Measurements from ENCODE around the gene JAG1. TPM values are rescaled to one million over a fixed set of nuclear protein-coding genes. Genes with fewer than 3 reads are reported as not detected.

JAG1 gene
- total RNA-seq, 1 donor: 46.7 TPM

GRCh38 chr20:10646886-10647420 lies 26.8 kb downstream of the JAG1 start:
- H3K4me3 ChIP-seq (ENCODE audit: low read depth, low read length): no peak overlapping the region
- no peak for TF ChIP-seq CTCF (IDR thresholded peaks at IDR 0.05; ENCODE audit: insufficient read depth, low read length)
- no peak for DNase-seq (ENCODE audit: low read depth)

- no peak for TF ChIP-seq CTCF (IDR thresholded peaks at IDR 0.05; ENCODE audit: insufficient read depth, low read length)
Observed at GRCh38 chr20:10646006-10646405, 27.8 kb downstream of the JAG1 start.

GRCh38 chr20:10645205-10645570 lies 28.6 kb downstream of the JAG1 start:
- no peak overlapping the region for H3K4me3 ChIP-seq (ENCODE audit: low read depth, low read length)
- DNase-seq (ENCODE audit: low read depth): no peak
- no peak for TF ChIP-seq CTCF (IDR thresholded peaks at IDR 0.05; ENCODE audit: insufficient read depth, low read length)

More at GRCh38 chr20:10646006-10646405, 27.8 kb downstream of the JAG1 start:
- H3K4me3 ChIP-seq (ENCODE audit: low read depth, low read length): no peak overlapping the region
- DNase-seq (ENCODE audit: low read depth): no peak

GRCh38 chr20:10644458-10645204 lies 29.2 kb downstream of the JAG1 start:
- H3K4me3 ChIP-seq (ENCODE audit: low read depth, low read length): no peak overlapping the region
- no peak for DNase-seq (ENCODE audit: low read depth)
- TF ChIP-seq CTCF (IDR thresholded peaks at IDR 0.05; ENCODE audit: insufficient read depth, low read length): no peak

GRCh38 chr20:10643560-10643873 lies 30.3 kb downstream of the JAG1 start:
- TF ChIP-seq CTCF (IDR thresholded peaks at IDR 0.05; ENCODE audit: insufficient read depth, low read length): no peak
- H3K4me3 ChIP-seq (ENCODE audit: low read depth, low read length): no peak overlapping the region
- DNase-seq (ENCODE audit: low read depth): no peak

GRCh38 chr20:10642856-10643559 lies 30.8 kb downstream of the JAG1 start:
- no peak overlapping the region for H3K4me3 ChIP-seq (ENCODE audit: low read depth, low read length)
- no peak for DNase-seq (ENCODE audit: low read depth)
- TF ChIP-seq CTCF (IDR thresholded peaks at IDR 0.05; ENCODE audit: insufficient read depth, low read length): no peak

Data from fibroblast of the aortic adventitia (primary cell).